Loucy (cell line): ENCODE measurements around the gene RPL3.

Experiments
- H2AFZ ChIP-seq: fragments of 200-600 bp; sonication (generic); 2 replicates; pipeline ENCODE4 v1.6.0; 2016; ENCODE audit warnings: antibody characterized with exemption, mild to moderate bottlenecking, low read length, moderate library complexity
- H3F3A ChIP-seq: fragments of 200-600 bp; 2 replicates; pipeline ENCODE4 v1.6.0; 2016; ENCODE audit warnings: antibody characterized with exemption, low read depth, mild to moderate bottlenecking
- H3K27me3 ChIP-seq: fragments of 200-600 bp; sonication (generic); 2 replicates; pipeline ENCODE4 v1.6.1; 2014; ENCODE audit warnings: low read length, mild to moderate bottlenecking; ENCODE audit not compliant: insufficient read depth, poor library complexity, severe bottlenecking
- H3K36me3 ChIP-seq: fragments of 200-600 bp; sonication (generic); 2 replicates; pipeline ENCODE4 v1.6.1; 2016; ENCODE audit warnings: low read length; ENCODE audit not compliant: insufficient read depth
- H3K4me1 ChIP-seq: fragments of 200-600 bp; sonication (generic); 2 replicates; pipeline ENCODE4 v1.5.1; 2014; ENCODE audit warnings: low read length, mild to moderate bottlenecking; ENCODE audit not compliant: insufficient read depth, poor library complexity, severe bottlenecking
- H3K4me2 ChIP-seq: fragments of 200-600 bp; sonication (generic); 2 replicates; pipeline ENCODE4 v1.6.0; 2014; ENCODE audit warnings: antibody characterized with exemption, low read length, low read depth, mild to moderate bottlenecking; ENCODE audit not compliant: poor library complexity, severe bottlenecking
- H3K4me3 ChIP-seq: fragments of 200-600 bp; sonication (generic); 2 replicates; pipeline ENCODE4 v1.5.1; 2014; ENCODE audit warnings: low read length, mild to moderate bottlenecking, mixed read lengths; ENCODE audit not compliant: poor library complexity, severe bottlenecking
- H3K79me2 ChIP-seq: fragments of 200-600 bp; sonication (generic); 2 replicates; pipeline ENCODE4 v1.6.1; 2014; ENCODE audit warnings: low read length; ENCODE audit not compliant: insufficient read depth
- H3K9ac ChIP-seq: fragments of 200-600 bp; sonication (generic); 2 replicates; pipeline ENCODE4 v1.6.0; 2014; ENCODE audit warnings: mild to moderate bottlenecking, low read depth, low read length, moderate library complexity; ENCODE audit not compliant: poor library complexity, severe bottlenecking
- H3K9me2 ChIP-seq: fragments of 200-600 bp; sonication (generic); replicated peaks from 2 replicates; pipeline ENCODE4 v1.6.1; 2016; ENCODE audit warnings: low read depth, low read length, mixed read lengths
- H3K9me3 ChIP-seq: fragments of 200-600 bp; sonication (generic); 2 replicates; pipeline ENCODE4 v1.6.1; 2014; ENCODE audit warnings: mild to moderate bottlenecking, antibody characterized with exemption, low read length, low read depth; ENCODE audit not compliant: insufficient read depth
- H4K20me1 ChIP-seq: fragments of 200-600 bp; sonication (generic); 2 replicates; pipeline ENCODE4 v1.6.0; 2014; ENCODE audit warnings: antibody characterized with exemption, low read length, mild to moderate bottlenecking; ENCODE audit not compliant: insufficient read depth, poor library complexity, severe bottlenecking
- EZH2phosphoT487 ChIP-seq: fragments of 200-600 bp; IDR thresholded peaks from 2 replicates; pipeline ENCODE4 v1.6.1; 2018; ENCODE audit warnings: antibody characterized with exemption, mild to moderate bottlenecking, moderate library complexity, borderline replicate concordance
- TF ChIP-seq, protein P1 (sequence below): fragments of 200-600 bp; sonication (generic); conservative IDR thresholded peaks from 2 replicates; pipeline ENCODE4 v1.5.1; 2014; ENCODE audit warnings: mild to moderate bottlenecking, antibody characterized with exemption, low read length

The RPL3 gene

DNA sequence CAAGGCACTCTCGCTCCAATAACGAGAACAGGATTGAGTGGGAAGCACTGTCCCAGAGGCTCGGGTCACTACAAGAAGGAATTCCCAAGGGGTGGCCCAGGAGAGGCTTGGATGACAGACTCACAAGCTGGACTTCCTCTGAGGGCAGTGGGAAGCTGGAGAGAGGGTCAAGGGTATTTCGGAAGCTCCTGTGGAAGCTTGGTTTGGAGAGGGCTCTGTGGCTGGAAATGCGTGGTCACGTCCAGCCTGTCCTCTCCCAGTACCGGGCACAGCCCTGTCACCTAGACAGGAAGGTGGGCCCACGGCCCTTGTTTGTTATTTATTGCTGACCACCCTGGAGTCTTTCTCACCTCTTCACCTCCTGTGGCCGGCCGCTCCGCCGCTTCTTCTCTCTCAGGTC lies 35.7 kb upstream of the RPL3 start:
- Histone ChIP-seq H4K20me1 (peaks cover 6% of the 10 kb centered on the region), H3K9me3 (no peaks in the 10 kb centered on the region), H3K27me3 (no peaks in the 10 kb centered on the region), H3K9ac (no peak overlapping the region), H3K4me1 (peaks cover 30% of the 10 kb centered on the region), H3K79me2 (peaks cover 42% of the 10 kb centered on the region), H3F3A (peaks cover 5% of the 10 kb centered on the region; the same call in 1 of the 2 replicates), H3K36me3 (no peaks in the 10 kb centered on the region), H2AFZ (no peak overlapping the region), H3K4me2 (no peak overlapping the region), H3K4me3 (no peak overlapping the region), H3K9me2 (no peaks in the 10 kb centered on the region)
- TF ChIP-seq EZH2phosphoT487 = no peak
- TF ChIP-seq, protein P1, sequence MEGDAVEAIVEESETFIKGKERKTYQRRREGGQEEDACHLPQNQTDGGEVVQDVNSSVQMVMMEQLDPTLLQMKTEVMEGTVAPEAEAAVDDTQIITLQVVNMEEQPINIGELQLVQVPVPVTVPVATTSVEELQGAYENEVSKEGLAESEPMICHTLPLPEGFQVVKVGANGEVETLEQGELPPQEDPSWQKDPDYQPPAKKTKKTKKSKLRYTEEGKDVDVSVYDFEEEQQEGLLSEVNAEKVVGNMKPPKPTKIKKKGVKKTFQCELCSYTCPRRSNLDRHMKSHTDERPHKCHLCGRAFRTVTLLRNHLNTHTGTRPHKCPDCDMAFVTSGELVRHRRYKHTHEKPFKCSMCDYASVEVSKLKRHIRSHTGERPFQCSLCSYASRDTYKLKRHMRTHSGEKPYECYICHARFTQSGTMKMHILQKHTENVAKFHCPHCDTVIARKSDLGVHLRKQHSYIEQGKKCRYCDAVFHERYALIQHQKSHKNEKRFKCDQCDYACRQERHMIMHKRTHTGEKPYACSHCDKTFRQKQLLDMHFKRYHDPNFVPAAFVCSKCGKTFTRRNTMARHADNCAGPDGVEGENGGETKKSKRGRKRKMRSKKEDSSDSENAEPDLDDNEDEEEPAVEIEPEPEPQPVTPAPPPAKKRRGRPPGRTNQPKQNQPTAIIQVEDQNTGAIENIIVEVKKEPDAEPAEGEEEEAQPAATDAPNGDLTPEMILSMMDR = no peak

DNA sequence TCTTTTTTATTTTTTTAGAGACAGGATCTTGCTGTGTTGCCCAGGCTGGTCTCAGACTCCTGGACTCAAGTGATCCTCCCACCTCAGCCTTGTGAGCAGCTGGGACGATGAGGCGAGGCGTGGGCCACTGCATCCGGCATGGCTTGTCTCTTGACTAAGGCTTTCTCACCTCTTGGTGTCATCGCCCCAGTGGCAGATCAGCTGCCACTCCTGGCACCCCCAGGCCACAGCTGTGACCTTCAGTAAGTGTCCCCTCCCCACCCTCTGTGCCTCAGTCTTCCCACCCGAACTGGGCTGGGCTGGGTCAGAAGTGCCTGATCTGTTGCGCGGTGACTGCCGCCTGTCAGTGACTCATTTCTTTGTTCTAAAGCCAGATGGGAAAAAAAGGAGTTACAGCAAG lies 33.9 kb upstream of the RPL3 start:
- Histone ChIP-seq H3K4me1 (peaks cover 41% of the 10 kb centered on the region), H3K36me3 (no peaks in the 10 kb centered on the region), H3K27me3 (no peaks in the 10 kb centered on the region), H3K4me2 (no peak overlapping the region), H3K9me3 (no peaks in the 10 kb centered on the region), H3K9me2 (no peaks in the 10 kb centered on the region), H3K4me3 (no peak overlapping the region), H3F3A (peaks cover 5% of the 10 kb centered on the region; the same call in 1 of the 2 replicates), H3K9ac (no peak overlapping the region), H3K79me2 (peaks cover 42% of the 10 kb centered on the region), H4K20me1 (peaks cover 6% of the 10 kb centered on the region), H2AFZ (no peak overlapping the region)
- TF ChIP-seq, protein P1 = no peak
- TF ChIP-seq EZH2phosphoT487 = no peak

DNA sequence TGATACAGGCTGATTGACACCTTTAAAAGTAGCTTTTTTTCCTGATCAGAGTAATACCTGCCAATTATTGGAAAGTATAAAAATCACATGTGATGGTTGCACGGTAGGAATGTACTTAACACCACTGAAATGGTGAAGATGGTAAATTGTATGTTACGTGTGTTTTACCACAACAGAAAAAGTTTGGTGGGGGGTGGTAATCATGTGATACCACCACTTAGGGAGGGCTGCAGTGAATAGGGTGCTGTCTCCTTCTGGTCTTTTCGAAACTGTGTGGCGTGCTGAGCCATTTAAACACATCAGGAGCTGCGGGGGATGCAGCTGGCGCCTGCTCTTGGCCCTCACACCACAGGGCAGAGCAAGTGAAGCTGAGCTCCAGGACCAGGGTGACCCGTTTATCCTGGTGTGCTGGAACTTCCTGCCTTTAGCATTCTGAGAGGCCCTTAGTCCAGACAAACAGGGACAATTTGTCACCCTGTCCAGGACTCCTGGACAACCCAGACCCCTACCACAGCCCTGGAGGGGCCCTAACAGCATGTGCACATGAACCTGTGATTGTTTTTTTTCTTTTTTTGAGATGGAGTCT lies 33.0 kb upstream of the RPL3 start:
- TF ChIP-seq, protein P1 = no peak
- TF ChIP-seq EZH2phosphoT487 = no peak
- H3K79me2 ChIP-seq = peaks cover 42% of the 10 kb centered on the region
- H2AFZ ChIP-seq = no peak overlapping the region
- H3K4me2 ChIP-seq = peak overlapping the region; percentile 93
- H3K27me3 ChIP-seq = no peaks in the 10 kb centered on the region
- peaks cover 41% of the 10 kb centered on the region for H3K4me1 ChIP-seq
- H4K20me1 ChIP-seq = peaks cover 6% of the 10 kb centered on the region
- peak overlapping the region; percentile 84 for H3K9ac ChIP-seq
- no peaks in the 10 kb centered on the region for H3K9me3 ChIP-seq
- peak overlapping the region; percentile 88 for H3K4me3 ChIP-seq
- peaks cover 5% of the 10 kb centered on the region; the same call in 1 of the 2 replicates for H3F3A ChIP-seq
- H3K36me3 ChIP-seq = no peaks in the 10 kb centered on the region
- H3K9me2 ChIP-seq = no peaks in the 10 kb centered on the region
